OCI-LY1 (cell line): ENCODE measurements around the gene FAHD2B.
"Not testable (repeated sequence)": the region's sequence is repeated elsewhere in the genome, so short reads cannot be mapped to it uniquely, and the experiment has no call there.

Source experiments
- H2AFZ ChIP-seq: fragments of 200-600 bp; sonication (generic), shearing (Covaris generic); 2 replicates; pipeline ENCODE4 v1.6.0; 2014; ENCODE audit warnings: antibody characterized with exemption, mild to moderate bottlenecking, low read length
- H3F3A ChIP-seq: fragments of 200-600 bp; sonication (generic), shearing (Covaris generic); 2 replicates; pipeline ENCODE4 v1.6.0; 2014; ENCODE audit warnings: mild to moderate bottlenecking, antibody characterized with exemption, low read length, moderate library complexity; ENCODE audit not compliant: insufficient read depth
- H3K27ac ChIP-seq: fragments of 200-600 bp; sonication (generic); 2 replicates; pipeline ENCODE4 v1.5.1; 2014; ENCODE audit warnings: low read length, mixed run types, mild to moderate bottlenecking, low read depth; ENCODE audit not compliant: poor library complexity, severe bottlenecking
- H3K27me3 ChIP-seq: fragments of 200-600 bp; sonication (generic); 2 replicates; pipeline ENCODE4 v1.6.0; 2014; ENCODE audit warnings: antibody characterized with exemption, mild to moderate bottlenecking, low read length, moderate library complexity; ENCODE audit not compliant: insufficient read depth
- H3K36me3 ChIP-seq: fragments of 200-600 bp; sonication (generic); 2 replicates; pipeline ENCODE4 v1.6.1; 2014; ENCODE audit warnings: mild to moderate bottlenecking, antibody characterized with exemption, low read length, moderate library complexity, mixed read lengths; ENCODE audit not compliant: insufficient read depth
- H3K4me1 ChIP-seq: fragments of 200-600 bp; sonication (generic); 2 replicates; pipeline ENCODE4 v1.5.1; 2014; ENCODE audit warnings: mild to moderate bottlenecking, low read length, moderate library complexity; ENCODE audit not compliant: insufficient read depth, severe bottlenecking
- H3K4me2 ChIP-seq: fragments of 200-600 bp; sonication (generic), shearing (Covaris generic); 2 replicates; pipeline ENCODE4 v1.6.1; 2014; ENCODE audit warnings: low read length
- H3K4me3 ChIP-seq: fragments of 200-600 bp; sonication (generic); 2 replicates; pipeline ENCODE4 v1.5.1; 2014; ENCODE audit warnings: low read length, low read depth, mild to moderate bottlenecking, mixed read lengths; ENCODE audit not compliant: poor library complexity, severe bottlenecking
- H3K79me2 ChIP-seq: fragments of 200-600 bp; shearing (Covaris generic); 2 replicates; pipeline ENCODE4 v1.6.1; 2016; ENCODE audit warnings: mixed run types, low read length, mixed read lengths; ENCODE audit not compliant: insufficient read depth
- H3K9ac ChIP-seq: fragments of 200-600 bp; sonication (generic), shearing (Covaris generic); 2 replicates; pipeline ENCODE4 v1.6.1; 2014; ENCODE audit warnings: mild to moderate bottlenecking, low read length, mixed read lengths
- H3K9me2 ChIP-seq: fragments of 200-600 bp; sonication (generic), shearing (Covaris generic); 2 replicates; pipeline ENCODE4 v1.6.1; 2014; ENCODE audit warnings: low read depth, mild to moderate bottlenecking, low read length, mixed read lengths
- H3K9me3 ChIP-seq: fragments of 200-600 bp; shearing (Covaris generic); 2 replicates; pipeline ENCODE4 v1.6.1; 2014; ENCODE audit warnings: low read length, mixed read lengths
- H4K20me1 ChIP-seq: fragments of 200-600 bp; sonication (generic), shearing (Covaris generic); 2 replicates; pipeline ENCODE4 v1.6.0; 2016; ENCODE audit warnings: mild to moderate bottlenecking, low read length; ENCODE audit not compliant: insufficient read depth
- CTCF ChIP-seq: fragments of 200-600 bp; sonication (generic), shearing (Covaris generic); IDR thresholded peaks from 2 replicates; pipeline ENCODE4 v1.5.1; 2017; ENCODE audit warnings: mild to moderate bottlenecking, antibody characterized with exemption, low read length, moderate library complexity, mixed read lengths

Gene FAHD2B

GRCh38 chr2:97094772-97095611 lies at the start of gene FAHD2B:
Gene FAHD2B (minus strand): TSS chr2:97094882. CDS start chr2:97091706, 3,176 bp downstream.
- Histone ChIP-seq H3K4me2 (peak within 1 kb of the TSS; percentile 42; the same call in 1 of the 2 replicates), H3K4me3 (peak within 1 kb of the TSS; percentile 52)
- H3K36me3 ChIP-seq, H3K27me3 ChIP-seq, H3K79me2 ChIP-seq, H2AFZ ChIP-seq, H3K9me3 ChIP-seq, H3K9me2 ChIP-seq, H3K9ac ChIP-seq, H3K27ac ChIP-seq, H3F3A ChIP-seq, H4K20me1 ChIP-seq, H3K4me1 ChIP-seq: not testable (repeated sequence)

- H2AFZ ChIP-seq, H3K4me3 ChIP-seq: not testable (repeated sequence)
Observed at GRCh38 chr2:97144016-97144415, 49.3 kb upstream of the FAHD2B start.

GRCh38 chr2:97129090-97129489 lies 34.4 kb upstream of the FAHD2B start:
- H4K20me1 ChIP-seq, H3K9me2 ChIP-seq, H3K4me3 ChIP-seq, H3K4me1 ChIP-seq, H3K9me3 ChIP-seq, H3K9ac ChIP-seq, H3K79me2 ChIP-seq, H2AFZ ChIP-seq, H3K27me3 ChIP-seq, H3F3A ChIP-seq, H3K27ac ChIP-seq, H3K4me2 ChIP-seq, H3K36me3 ChIP-seq: not testable (repeated sequence)

More at GRCh38 chr2:97144016-97144415, 49.3 kb upstream of the FAHD2B start:
- H3K4me1 ChIP-seq, H3K9me2 ChIP-seq, H3F3A ChIP-seq, H3K27ac ChIP-seq, H4K20me1 ChIP-seq, H3K9ac ChIP-seq, H3K79me2 ChIP-seq, H3K27me3 ChIP-seq, H3K9me3 ChIP-seq, H3K36me3 ChIP-seq, H3K4me2 ChIP-seq: not testable (repeated sequence)

- H3K4me1 ChIP-seq, H3K36me3 ChIP-seq, H3F3A ChIP-seq, H3K9me2 ChIP-seq, H3K79me2 ChIP-seq, H3K9me3 ChIP-seq, H3K27me3 ChIP-seq, H4K20me1 ChIP-seq, H2AFZ ChIP-seq: not testable (repeated sequence)
- peak overlapping the region; percentile 80 for H3K27ac ChIP-seq
- H3K4me3 ChIP-seq: peak overlapping the region; percentile 81
- H3K4me2 ChIP-seq: peak overlapping the region; percentile 72
- H3K9ac ChIP-seq: peak overlapping the region; percentile 84
Observed at GRCh38 chr2:97113882-97114255, 19.2 kb upstream of the FAHD2B start.

GRCh38 chr2:97113050-97113881 lies 18.6 kb upstream of the FAHD2B start, which contains the start of gene ANKRD36:
Gene ANKRD36 (plus strand): TSS chr2:97113153. CDS start chr2:97113740, 587 bp downstream.
- peak; percentile 20; the same call in 1 of the 2 replicates for TF ChIP-seq CTCF
- H3K4me1 ChIP-seq, H3K9me2 ChIP-seq, H3F3A ChIP-seq, H4K20me1 ChIP-seq, H3K79me2 ChIP-seq, H2AFZ ChIP-seq, H3K9me3 ChIP-seq, H3K27me3 ChIP-seq, H3K36me3 ChIP-seq: not testable (repeated sequence)
- peak within 1 kb of the TSS; percentile 84 for H3K9ac ChIP-seq
- peak within 1 kb of the TSS; percentile 81 for H3K4me3 ChIP-seq
- H3K27ac ChIP-seq: peak within 1 kb of the TSS; percentile 80
- peak within 1 kb of the TSS; percentile 85 for H3K4me2 ChIP-seq
